GM18870 (cell line): ENCODE results near the gene KLHL8.
"Not testable (repeated sequence)": the region's sequence is repeated elsewhere in the genome, so short reads cannot be mapped to it uniquely, and the experiment has no call there.

Source experiments
- ATAC-seq: cut with Tn5 transposase; IDR thresholded peaks from one replicate; pipeline ENCODE4 v1.9.1; 2021; ENCODE audit warnings: moderate library complexity; ENCODE audit not compliant: unreplicated experiment

The KLHL8 gene

GRCh38 chr4:87228262-87228860 lies 7.9 kb upstream of the KLHL8 start:
- no peak for ATAC-seq

DNA sequence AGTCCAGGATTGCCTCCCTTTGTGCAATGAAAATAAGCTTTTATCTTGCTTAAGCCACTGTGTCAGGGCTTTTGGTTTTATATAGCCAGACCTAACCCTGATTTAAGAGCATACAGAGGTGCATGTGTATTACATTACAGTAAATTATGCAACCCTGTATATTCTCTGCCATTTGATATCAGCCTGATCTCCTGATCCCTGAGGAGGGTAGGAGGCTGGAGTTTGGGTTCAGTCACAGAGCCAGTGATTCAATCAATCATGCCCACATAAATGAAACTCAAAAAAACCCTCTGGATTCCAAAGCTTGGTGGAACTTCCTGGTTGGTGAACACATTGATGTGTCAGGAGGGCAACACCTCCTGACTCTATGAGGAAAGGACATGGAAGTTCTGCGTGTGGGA lies 7.3 kb upstream of the KLHL8 start:
- no peak for ATAC-seq

DNA sequence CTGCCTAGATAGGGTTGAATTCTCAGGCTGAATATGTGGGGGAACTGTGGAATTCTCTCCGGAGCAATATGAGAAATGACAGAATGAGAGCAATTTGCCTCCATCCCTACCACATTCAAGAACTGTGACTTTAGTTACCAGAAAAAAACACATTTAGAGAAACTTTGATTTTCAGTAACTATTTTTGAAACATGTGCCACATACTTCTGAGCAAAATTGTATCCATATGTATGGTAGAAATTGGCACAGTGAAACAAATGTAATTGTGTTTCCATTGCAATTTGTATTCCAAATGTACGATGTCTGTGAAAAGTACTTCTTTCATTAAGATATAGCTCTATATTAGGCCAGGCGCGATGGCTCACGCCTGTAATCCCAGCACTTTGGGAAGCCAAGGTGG lies 5.5 kb upstream of the KLHL8 start:
- no peak for ATAC-seq

- ATAC-seq, result no peak
These were observed 3.9 kb upstream of the KLHL8 start for GRCh38 chr4:87224141-87224923.

GRCh38 chr4:87219632-87220093 lies 755 bp downstream of the KLHL8 start:
- ATAC-seq, result peak; percentile 43

DNA sequence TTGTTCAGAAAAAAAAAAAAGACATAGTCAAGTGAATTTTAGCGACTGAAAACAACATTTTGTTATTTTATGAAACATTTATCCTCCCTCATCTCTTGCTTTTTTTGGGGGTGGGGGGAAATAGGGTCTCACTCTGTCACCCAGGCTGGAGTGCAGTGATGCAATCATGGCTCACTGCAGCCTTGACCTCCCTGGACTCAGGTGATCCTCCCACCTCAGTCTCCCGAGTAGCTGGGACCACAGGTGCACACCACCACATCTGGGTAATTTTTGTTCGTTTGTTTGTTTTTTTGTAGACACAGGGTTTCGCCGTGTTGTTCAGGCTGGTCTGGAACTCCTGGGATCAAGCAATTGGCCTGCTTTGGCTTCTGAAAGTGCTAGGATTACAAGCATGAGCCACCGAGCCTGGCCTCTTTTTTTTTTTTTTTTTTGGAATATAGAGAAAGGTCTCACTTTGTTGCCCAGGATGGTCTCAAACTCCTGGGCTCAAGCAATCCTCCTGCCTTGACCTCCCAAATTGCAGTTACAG lies 3.1 kb downstream of the KLHL8 start:
- not testable (repeated sequence) for ATAC-seq

- no peak for ATAC-seq
These were observed 3.9 kb downstream of the KLHL8 start for GRCh38 chr4:87216469-87216868.

DNA sequence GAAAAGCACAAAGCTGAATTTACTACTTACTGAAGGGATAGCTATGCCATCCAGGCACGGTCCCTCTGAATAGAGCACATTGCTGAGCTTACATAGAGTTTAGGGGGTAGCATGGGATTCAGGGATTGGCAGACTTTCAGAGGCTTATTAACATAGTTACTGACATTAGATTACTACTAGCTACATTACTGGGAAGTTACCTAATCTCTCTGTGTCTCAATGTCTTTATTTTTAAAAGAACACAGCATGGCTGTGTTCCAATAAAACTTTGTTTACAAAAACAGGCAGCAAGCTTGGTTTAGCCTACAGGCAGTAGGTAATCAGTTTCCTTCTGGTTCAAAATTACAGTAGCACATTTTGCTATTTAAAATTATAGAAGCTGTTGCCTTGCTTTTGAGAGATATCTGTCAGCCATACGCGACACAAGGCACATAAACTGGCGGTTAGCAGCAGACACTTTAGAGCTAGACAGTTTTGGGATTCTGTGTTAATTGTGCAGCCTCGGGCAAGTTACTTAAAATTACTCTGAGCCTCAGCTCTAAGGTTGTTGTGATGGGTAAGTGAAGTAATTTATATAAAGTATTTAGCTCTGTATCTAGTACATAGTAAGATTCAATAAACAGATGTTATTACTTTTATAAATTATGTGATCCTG lies 6.9 kb downstream of the KLHL8 start:
- ATAC-seq, result no peak

DNA sequence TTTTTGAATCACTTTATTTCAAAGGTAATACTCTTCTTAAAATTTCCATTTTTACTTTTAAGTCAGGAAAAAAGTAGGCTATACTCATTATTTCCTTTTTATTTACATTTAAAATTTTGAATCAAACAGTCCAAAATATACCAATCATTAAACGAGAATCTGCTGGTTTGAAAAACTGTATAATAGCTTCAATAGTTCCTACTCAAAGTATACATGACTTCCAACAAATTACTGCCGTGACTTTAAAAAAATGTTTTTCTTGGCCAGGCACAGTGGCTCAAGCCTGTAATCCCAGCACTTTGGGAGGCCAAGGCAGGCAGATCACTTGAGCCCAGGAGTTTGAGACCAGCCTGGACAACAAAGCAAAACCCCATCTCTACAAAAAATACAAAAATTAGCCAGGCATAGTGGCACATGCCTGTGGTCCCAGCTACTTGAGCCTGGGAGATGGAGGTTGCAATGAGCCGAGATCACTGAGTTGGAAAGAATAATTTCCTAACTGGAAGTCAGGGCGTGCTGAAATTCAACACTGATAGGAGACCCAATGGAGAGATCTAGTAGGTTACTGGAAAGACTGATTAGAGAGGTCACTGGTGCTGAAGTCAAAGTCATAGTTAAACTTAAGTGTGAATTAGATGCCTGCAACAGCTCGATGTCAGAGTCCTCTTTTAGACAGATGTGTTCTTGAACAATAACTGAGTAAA lies 9.0 kb downstream of the KLHL8 start:
- no peak for ATAC-seq

DNA sequence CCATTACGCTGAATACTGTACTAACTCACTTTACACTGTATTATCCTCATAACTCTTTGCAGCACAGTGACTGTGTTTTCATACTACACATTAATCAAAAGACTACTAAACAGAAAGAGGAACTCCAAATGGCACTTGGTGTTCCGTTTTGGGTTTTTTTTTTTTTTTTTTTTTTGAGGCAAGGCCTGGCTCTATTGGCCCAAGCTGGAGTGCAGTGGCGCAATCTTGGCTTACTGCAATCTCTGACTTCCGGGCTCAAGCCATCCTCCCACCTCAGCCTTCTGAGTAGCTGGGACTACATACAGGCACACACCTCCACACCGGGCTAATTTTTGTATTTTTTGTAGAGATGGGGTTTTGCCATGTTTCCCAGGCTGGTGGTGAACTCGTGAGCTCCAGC lies 10.7 kb downstream of the KLHL8 start:
- peak; percentile 87 for ATAC-seq

DNA sequence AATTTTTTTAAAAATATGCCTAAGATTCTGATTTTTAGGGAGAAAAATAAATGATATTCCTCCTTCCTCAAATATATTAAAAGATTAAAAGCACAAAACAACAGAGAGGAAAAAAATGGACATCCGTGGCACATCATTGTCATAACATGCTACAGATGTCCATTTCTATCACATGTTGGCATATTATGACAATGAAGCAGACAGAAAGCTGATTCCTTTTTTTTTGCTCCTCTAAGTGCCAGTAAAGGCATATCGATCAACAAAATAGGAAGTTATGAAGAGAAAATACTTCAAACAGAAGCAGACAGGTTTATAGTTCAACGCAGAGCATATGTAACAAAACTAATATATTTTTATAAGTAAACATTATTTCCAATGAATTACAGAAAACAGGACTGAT lies 11.2 kb downstream of the KLHL8 start:
- no peak for ATAC-seq

- no peak for ATAC-seq
These were observed 15.9 kb downstream of the KLHL8 start for GRCh38 chr4:87204559-87204958.

DNA sequence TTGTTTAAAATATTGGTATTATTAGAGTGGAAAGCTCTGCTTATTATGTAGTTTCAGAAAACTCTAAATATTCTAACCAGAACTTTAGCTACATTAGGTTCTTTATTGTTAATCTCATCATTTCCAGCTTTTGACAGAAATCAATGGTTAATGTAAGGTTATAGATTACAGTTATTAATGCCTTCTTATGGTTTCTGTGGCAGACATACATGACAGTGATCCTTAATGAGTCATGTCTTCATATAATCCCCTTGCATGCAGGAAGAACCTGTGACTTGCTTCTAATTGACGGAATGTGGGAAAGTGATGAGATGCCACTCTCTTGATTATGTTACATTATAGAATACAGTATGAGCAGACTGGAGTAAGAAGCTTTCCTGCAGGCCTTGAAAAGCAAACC lies 23.5 kb downstream of the KLHL8 start:
- ATAC-seq, result no peak

- ATAC-seq, result no peak
These were observed 24.3 kb downstream of the KLHL8 start for GRCh38 chr4:87196146-87196545.

- no peak for ATAC-seq
These were observed 26.3 kb downstream of the KLHL8 start for GRCh38 chr4:87193958-87194675.

DNA sequence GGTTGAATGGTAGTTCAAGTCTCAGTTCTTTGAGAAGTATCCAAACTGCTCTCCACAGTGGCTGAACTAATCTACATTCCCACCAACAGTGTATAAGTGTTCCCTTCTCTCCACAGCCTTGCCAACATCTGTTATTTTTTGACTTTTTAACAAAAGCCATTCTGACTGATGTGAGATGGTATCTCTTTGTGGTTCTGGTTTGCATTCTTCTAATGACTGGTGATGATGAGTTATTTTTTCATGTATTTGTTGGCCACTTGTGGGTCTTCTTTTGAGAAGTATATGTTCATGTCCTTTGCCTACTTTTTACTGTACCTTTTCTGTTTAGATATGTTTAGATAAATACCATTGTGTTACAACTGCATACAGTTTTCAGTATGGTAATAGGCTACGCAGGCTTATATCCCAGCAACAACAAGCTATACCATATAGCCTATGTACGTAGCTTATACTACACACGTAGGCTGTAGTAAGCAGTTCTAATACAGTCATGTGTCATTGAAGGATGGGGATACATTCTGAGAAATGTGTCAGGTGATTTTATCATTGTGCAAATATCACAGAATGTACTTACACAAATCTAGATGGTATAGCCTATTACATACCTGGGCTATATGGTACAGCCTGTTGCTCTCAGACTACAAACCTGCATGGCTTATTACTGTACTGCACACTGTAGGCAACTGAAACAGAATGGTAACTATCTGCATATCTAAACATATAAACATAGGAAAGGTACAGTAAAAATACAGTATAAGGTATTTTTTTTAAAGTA lies 28.1 kb downstream of the KLHL8 start:
- ATAC-seq, result no peak

GRCh38 chr4:87188932-87189331 lies 31.5 kb downstream of the KLHL8 start:
- ATAC-seq, result no peak

GRCh38 chr4:87188048-87188447 lies 32.4 kb downstream of the KLHL8 start:
- no peak for ATAC-seq

DNA sequence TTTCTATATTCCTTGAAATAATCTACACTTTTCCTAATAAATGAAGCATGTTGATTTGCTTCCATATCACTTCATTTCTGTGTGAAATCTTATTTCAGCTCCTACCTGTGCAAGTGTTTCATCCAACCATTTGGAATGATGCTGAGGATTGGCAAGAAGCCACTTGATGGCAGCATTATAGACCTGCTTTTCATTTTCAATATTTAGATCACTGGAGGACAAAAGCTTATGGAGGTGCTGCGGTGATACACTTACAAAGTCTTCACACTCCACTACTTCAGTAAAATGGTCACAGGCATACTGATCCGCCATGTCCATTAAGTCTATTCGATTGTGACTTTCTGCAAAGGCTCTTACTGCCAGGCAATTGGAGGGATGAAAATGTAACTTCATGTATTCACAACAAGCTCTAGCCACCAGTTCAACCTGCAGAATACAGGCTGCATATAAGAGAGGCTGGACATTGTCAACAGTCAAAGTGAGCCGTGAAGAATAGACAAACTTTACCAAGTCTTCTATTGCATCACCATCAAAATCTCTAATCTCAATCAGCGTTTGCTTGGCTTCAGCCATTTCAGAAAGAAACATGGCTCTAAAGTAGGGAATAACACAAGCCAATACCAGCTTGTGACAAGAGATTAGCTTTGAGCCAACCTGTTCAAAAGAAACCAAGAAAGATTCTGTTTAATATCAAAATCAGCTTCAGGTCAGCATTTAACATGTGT lies 35.1 kb downstream of the KLHL8 start:
- no peak for ATAC-seq
